HG03575 (cell line): Measurements from ENCODE around the gene NR2C2AP.
"Not testable (repeated sequence)": the region's sequence is repeated elsewhere in the genome, so short reads cannot be mapped to it uniquely, and the experiment has no call there.

Source experiments
- ATAC-seq: cut with Tn5 transposase; IDR thresholded peaks from one replicate; pipeline ENCODE4 v1.9.1; 2021; ENCODE audit not compliant: unreplicated experiment, insufficient number of reproducible peaks, low FRiP score; ENCODE audit errors: extremely low read depth

NR2C2AP gene

DNA sequence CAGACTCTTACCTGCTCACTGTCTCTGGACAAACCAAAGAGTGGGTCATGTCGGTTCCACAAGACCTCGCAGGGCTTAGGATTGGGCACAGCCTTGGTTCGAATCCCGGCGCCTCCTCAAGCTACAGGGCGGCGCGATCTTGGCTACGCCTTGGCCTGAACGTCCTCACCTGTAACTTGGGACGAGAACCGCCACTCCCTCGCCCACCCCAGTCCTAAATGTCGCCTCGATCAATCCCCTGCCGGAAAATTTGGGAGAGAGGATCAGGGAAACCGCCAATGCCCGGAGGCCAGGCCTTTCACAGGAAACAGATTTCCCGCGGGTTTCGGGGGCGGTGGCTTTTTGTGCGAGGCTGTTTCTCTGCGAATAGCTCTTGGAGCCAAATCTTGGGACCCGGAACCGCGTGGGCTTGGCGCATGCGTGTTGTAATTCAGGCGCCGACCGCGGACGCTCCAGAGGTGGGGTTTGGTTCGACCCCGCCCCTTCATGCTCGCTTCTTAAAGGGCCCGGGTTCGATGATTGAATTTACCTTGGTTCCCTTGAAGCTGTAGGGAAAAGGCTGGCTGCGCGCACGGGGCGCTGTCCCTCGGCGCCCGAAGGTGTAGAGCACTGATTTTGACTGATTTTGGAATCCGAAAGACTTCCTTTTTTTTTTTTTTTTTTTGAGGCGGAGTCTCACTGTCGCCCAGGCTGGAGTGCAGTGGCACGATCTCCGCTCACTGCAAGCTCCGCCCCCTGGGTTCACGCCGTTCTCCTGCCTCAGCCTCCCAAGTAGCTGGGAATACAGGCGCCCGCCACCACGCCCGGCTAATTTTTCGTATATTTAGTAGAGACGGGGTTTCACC lies at the start of gene NR2C2AP:
NR2C2AP (minus strand) TSS at position 403 of the 845 bp plus-strand sequence; CDS start at position 49, 354 bp downstream.
- ATAC-seq: no peak

DNA sequence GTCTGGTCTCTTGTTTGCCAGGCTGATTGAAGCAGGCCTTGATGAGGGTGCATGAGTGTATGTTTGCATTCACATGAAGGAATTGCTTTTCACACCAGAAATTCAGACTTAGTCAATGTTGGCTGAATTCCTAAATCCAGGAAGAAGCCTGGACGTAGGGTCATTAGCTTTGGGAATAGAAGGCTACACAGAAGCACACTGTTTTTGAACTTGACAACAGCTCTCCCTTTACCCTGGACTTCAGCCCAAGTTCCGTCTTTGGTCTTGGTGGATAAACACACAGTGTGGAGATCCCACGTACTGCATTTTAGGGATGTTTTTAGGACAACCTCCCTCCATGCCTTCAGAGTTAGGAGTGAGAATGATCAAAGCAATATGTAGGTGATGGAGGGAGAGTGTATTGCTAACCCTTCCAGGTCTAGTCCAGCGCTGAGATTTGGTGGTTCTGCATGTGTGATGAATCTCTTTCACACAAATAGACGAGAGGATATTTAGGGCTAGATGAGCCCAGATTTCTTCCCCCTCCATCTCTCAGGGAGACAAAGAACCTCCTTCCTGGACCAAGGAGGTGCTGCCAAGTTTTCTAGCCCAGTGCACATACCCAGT lies 47.1 kb upstream of the NR2C2AP start:
- ATAC-seq: no peak

- no peak for ATAC-seq
Observed at GRCh38 chr19:19240476-19240875, 37.3 kb upstream of the NR2C2AP start.

DNA sequence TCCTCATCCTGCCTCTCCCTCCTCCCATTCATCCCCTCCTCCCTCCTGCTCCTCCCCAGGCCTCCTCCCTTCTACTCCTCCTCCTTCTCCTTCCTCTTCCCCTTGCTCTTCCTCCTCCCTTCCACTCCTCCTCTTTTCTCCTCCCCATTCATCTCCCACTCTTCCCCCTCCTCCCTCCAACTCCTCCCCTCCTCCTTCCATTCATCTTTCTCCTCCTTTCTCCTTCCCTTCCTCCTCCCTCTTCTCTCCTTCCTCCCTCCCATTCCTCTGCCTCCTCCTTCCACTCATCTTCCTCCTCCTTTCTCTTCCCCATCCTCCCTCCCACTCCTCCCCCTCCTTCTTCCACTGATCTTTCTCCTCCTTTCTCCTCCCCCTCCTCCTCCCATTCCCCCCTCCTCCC lies 36.5 kb upstream of the NR2C2AP start:
- no peak for ATAC-seq

GRCh38 chr19:19238126-19238894 lies 35.1 kb upstream of the NR2C2AP start:
- no peak for ATAC-seq

- ATAC-seq: no peak
Observed at GRCh38 chr19:19236173-19236572, 33.0 kb upstream of the NR2C2AP start.

DNA sequence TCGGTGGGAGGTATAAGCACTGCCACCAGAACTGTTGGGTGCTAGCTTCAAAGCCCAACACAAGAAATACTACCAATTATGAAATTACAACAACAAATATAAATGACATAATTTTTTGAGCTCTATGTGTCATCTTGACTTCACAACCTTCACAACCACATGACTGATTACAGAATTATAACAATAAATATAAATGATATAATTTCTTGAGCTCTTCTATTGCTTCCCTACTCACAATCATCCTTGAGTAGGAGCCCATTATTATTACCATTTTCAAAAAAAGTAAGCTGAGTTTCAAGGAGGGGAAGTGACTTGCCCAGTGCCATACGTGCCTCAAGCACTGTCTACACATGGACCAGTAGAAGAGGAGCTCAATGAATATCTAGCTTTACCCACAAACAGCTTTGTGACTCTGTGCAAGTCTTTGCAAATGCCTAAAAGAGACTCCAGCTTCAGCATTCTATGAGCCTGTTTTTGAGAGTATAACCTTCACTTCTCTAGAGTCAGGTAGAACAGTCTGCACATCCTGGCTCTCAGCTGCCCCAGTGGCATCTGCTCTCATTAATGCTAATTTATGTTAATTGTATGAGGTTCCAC lies 31.1 kb upstream of the NR2C2AP start:
- no peak for ATAC-seq

DNA sequence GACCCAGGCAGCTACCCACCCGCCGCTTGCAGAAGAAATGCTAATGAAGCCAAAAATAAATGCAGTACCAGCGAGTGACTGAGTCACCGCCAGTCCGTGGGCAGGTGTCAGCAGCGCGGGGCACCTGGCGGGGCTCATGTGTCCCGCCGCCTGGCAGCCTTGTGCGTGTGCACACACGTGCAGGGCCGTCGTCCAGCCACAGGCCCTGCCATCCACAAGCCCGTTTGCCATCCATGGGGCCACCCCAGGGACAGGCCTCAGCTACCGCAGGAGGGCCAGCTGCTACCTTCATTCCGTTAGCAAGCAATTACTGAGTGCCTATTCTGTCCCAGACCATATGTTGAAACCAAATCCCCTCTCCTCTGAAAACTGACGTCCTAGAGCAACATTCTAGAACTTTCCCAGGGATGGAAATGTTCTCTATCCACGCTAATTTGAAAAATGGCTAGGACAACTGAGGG lies 29.1 kb upstream of the NR2C2AP start:
- ATAC-seq: no peak

DNA sequence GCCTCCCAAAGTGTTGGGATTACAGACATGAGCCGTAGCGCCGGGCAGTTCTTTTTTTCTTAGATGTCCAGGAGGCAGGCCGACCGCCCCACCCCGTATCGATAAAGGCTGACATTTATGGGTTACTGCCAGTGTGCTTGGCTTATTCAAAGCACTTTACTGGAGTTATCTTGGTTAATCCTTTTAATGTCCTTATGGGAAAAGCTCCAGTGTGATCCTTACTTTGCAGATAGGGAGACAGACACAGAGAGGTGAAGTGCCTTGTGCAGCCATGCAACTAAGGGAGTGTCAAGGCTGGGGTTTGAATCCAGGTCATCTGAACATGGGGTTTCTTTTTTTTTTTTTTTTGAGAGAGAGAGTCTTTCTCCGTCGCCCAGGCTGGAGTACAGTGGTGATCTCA lies 27.8 kb upstream of the NR2C2AP start:
- no peak for ATAC-seq

DNA sequence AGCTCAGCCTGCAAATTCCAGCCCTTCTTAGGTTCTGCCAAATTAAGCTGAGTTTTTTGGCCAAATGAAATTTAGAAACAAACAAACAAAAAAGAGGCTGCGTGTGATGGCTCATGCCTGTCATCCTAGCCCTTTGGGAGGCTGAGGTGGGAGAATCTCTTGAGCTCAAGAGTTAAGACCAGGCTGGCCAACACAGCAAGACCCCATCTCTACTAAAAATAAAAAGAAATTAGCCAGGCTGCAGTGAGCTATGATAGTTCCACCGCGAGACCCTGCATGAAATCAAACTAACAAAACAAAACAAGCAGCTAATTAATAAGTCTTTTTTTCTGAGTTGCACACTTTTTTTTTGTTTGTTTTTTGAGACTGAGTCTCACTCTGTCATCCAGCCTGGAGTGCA lies 26.5 kb upstream of the NR2C2AP start:
- ATAC-seq: no peak

DNA sequence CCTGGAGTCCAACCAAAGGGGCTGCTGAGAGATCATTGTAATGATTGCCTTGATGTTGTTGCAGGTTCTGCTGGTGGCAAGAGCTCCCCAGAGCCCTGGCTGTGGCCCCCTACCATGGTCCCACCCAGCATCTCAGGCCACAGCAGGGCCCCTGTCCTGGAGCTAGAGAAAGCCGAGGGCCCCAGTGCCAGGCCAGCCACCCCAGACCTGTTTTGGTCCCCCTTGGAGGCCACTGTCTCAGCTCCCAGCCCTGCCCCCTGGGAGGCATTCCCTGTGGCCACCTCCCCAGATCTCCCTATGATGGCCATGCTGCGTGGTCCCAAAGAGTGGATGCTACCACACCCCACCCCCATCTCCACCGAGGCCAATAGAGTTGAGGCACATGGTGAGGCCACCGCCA lies 24.0 kb upstream of the NR2C2AP start:
- ATAC-seq: no peak

- ATAC-seq: no peak
Observed at GRCh38 chr19:19226663-19227062, 23.4 kb upstream of the NR2C2AP start.

- no peak for ATAC-seq
Observed at GRCh38 chr19:19226204-19226603, 23.0 kb upstream of the NR2C2AP start.

DNA sequence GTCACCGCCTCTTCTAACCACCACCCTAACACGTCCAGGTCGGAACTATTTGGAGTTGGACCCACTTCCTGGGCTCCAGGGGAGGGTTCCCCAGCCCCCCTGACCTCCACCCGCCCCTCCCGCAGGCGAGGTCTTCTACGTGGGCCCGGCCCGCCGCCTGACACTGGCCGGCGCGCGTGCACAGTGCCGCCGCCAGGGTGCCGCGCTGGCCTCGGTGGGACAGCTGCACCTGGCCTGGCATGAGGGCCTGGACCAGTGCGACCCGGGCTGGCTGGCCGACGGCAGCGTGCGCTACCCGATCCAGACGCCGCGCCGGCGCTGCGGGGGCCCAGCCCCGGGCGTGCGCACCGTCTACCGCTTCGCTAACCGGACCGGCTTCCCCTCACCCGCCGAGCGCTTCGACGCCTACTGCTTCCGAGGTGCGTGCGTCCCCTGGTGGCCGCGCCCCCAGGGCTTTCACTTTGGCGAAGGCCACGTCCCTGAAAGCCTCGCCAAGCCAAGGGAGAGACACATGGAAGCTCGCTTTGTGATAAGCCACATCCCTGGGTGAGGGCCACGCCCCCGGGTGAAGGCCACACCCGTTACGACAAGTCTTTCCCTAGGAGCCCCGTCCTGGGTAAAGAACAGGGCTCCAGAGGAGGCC lies 21.8 kb upstream of the NR2C2AP start:
- ATAC-seq: no peak

- ATAC-seq: no peak
Observed at GRCh38 chr19:19224150-19224851, 21.1 kb upstream of the NR2C2AP start.

GRCh38 chr19:19223636-19224035 lies 20.4 kb upstream of the NR2C2AP start:
- no peak for ATAC-seq

DNA sequence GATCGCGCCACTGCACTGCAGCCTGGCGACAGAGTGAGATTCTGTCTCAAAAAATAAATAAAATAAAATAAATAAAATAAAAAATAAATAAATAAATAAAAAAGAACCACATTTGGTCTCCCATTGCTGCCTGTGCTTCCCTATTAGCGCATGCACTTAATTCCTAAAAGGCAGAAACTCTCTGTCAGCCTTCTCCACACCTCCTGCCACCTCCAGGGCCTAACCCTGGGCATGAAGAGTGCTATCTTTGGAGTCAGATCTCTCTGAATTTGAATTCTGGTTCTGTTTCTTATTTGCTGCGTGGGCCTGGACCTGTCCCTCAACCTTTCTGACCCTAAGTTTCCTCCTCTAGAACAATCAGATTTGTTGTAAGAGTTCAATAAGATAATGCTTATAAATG lies 19.8 kb upstream of the NR2C2AP start:
- ATAC-seq: no peak

DNA sequence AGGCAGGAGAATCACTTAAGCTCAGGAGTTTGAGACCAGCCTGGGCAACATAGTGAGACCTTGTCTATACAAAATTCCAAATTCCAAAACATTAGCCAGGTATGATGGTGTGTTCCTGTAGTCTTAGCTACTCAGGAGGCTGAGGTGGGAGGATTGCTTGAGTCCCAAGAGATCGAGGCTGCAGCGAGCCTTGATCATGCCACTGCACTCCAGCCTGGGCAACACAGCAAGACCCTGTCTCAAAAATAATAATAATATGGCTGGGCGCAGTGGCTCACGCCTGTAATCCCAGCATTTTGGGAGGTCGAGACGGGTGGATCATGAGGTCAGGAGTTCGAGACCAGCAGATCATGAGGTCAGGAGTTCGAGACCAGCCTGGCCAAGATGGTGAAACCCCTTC lies 17.8 kb upstream of the NR2C2AP start:
- ATAC-seq: not testable (repeated sequence)
